Memory B cell (primary cell): ENCODE data around the gene RAPGEF5.
A peak's percentile ranks its signal among the peaks of the same experiment; 100 is the strongest.

Experiments used
- ATAC-seq: fragments of 150-1000 bp; cut with Tn5 transposase; 2 replicates; pipeline ENCODE4 v1.10.0; 2021; ENCODE audit warnings: low read depth, mild to moderate bottlenecking, moderate library complexity
- DNase-seq, 2 donors: peaks; one replicate each; pipeline ENCODE4 v3.0.0; 2022; ENCODE audit warnings: low spot score in 2 of 2
- H3K27ac Mint-ChIP-seq: one replicate; pipeline ENCODE4 v1.8.0; 2022; ENCODE audit warnings: mild to moderate bottlenecking, moderate library complexity, mixed read lengths
- H3K27me3 Mint-ChIP-seq: one replicate; pipeline ENCODE4 v1.8.0; 2022; ENCODE audit warnings: mixed read lengths
- H3K36me3 Mint-ChIP-seq: one replicate; pipeline ENCODE4 v1.8.0; 2022; ENCODE audit warnings: mild to moderate bottlenecking, mixed read lengths
- H3K4me1 Mint-ChIP-seq: one replicate; pipeline ENCODE4 v1.8.0; 2022; ENCODE audit warnings: mixed read lengths
- H3K4me3 Mint-ChIP-seq: one replicate; pipeline ENCODE4 v1.8.0; 2022; ENCODE audit warnings: mild to moderate bottlenecking, moderate library complexity, mixed read lengths
- H3K9me3 Mint-ChIP-seq: one replicate; pipeline ENCODE4 v1.8.0; 2022; ENCODE audit warnings: mixed read lengths

RAPGEF5 gene

DNA sequence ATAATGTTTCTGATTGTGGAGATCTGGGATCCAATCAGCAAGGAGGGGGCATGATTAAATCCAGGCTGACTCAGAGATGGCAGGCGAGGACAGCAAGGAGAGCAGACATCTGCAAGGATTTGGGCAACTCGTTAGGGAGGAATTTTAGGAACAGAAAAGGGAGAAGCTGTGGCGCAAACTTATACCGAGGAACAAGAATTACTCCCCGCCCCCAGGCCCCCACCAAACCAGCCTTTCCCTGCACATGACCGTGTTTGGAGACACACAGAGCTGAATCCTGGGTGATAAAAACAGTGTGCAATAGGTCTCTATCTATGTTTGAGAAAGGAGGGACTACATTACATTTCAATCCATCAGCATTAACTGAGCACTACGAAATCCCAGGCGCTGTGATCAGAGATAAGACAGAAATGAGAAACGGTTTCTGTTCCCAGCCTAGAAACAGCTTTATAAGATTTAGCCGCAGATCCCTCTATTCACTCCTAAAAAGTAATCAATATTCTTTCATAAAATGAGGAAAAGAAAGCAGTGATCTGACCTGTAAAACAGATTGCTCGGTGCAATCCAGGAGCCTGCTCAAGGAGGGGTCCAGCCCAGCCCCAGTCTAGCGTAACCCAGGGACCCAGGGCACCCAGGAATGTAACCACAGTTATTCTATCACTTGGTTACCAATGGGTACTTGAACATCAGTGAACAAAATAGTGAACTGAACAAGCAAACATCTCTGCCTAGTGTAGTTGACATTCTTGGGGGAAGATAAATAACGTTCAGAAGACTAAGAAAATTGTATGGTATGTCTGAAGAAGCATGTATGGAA, 37.2 kb upstream of the RAPGEF5 start:
- H3K27ac Mint-ChIP-seq, result no peak overlapping the region
- no peaks in the 10 kb centered on the region for H3K36me3 Mint-ChIP-seq
- DNase-seq (no peak), ATAC-seq (no peak)
- no peaks in the 10 kb centered on the region for H3K4me1 Mint-ChIP-seq
- no peaks in the 10 kb centered on the region for H3K9me3 Mint-ChIP-seq
- peaks cover 8% of the 10 kb centered on the region for H3K27me3 Mint-ChIP-seq
- no peak overlapping the region for H3K4me3 Mint-ChIP-seq

DNA sequence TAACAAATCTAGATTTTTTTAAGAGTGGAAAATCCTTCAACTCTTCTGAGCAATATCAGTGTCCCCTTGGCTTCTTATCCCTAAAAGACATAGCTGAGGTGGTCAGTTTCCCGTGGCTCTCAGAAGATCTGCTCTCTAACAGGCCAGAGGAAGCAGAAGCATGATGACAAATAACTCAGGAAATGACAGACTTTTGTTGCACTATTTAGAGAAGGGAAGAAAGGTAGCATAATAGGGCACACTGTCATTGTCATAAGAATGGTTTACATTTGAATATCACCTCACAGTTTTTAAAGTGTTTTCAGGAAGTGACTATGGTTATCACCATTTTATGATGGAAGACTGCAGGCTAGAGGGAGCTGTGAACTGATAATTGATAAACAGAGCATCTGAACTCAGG, 33.6 kb upstream of the RAPGEF5 start:
- Mint-ChIP-seq H3K4me3 (no peak overlapping the region), H3K9me3 (no peaks in the 10 kb centered on the region), H3K4me1 (peaks cover 2% of the 10 kb centered on the region), H3K27ac (no peak overlapping the region), H3K36me3 (peaks cover 4% of the 10 kb centered on the region), H3K27me3 (peaks cover 13% of the 10 kb centered on the region)
- ATAC-seq (no peak), DNase-seq (no peak)

DNA sequence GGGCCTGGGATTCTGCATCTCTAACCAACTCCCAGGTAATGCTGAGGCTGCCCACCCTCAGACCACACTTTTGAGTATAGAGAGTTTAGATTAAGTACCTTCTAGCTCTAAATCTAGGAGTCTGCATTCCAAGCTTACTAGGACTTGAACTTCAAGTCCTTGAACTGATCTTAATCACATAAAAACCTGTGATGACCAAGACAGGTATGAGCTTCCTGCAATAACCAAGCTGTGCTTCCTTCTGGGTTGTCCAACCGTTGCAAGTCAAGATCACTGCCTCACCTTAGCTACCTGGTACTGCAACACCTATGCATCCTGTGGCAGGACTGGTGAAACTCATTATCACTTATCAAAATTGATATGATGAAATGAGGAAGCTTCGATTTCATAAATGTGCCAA, 32.9 kb upstream of the RAPGEF5 start:
- peaks cover 2% of the 10 kb centered on the region for H3K4me1 Mint-ChIP-seq
- H3K27ac Mint-ChIP-seq, result no peak overlapping the region
- no peak for DNase-seq
- H3K9me3 Mint-ChIP-seq, result no peaks in the 10 kb centered on the region
- no peak for ATAC-seq
- H3K36me3 Mint-ChIP-seq, result peaks cover 4% of the 10 kb centered on the region
- no peak overlapping the region for H3K4me3 Mint-ChIP-seq
- H3K27me3 Mint-ChIP-seq, result peaks cover 16% of the 10 kb centered on the region

DNA sequence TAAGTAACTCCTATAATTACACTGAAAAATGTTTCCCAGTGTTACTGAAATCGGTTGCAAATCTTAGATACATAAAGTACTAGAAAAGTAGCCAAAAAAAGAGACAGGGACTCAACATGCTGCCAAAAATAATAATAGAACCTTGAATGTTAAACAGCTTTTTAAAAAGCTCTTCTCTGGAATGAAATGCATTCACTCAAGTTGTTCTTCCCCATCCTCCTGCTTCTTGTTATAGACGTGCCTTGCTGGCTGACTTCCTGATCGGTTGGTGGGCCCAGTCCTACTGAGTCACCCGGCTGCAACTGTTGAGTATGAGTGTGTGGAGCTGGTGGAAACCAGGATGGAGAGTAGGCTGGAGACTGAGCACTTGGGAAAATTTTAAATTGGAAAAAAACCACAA, 30.6 kb upstream of the RAPGEF5 start:
- no peak overlapping the region for H3K27ac Mint-ChIP-seq
- H3K36me3 Mint-ChIP-seq, result peaks cover 4% of the 10 kb centered on the region
- no peak overlapping the region for H3K4me3 Mint-ChIP-seq
- DNase-seq (no peak), ATAC-seq (no peak)
- H3K9me3 Mint-ChIP-seq, result no peaks in the 10 kb centered on the region
- H3K27me3 Mint-ChIP-seq, result peaks cover 12% of the 10 kb centered on the region
- peaks cover 2% of the 10 kb centered on the region for H3K4me1 Mint-ChIP-seq

DNA sequence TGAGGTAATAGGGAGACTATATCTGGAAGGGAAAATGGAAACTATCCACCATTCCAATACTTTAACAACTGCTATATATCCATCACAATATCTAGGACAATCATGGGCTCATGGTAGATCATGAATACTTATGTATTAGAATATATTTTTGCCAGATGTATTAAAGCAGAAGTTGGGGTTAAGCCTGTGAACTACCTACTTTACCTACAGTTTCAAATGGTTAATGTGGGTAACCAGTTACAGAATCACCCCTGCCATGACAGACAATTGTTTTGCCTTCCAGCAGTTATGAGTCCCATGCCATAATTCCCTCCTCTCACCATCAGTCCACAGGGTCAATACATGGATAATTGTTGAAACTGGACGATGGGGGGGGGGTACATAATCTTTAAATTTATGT, 29.9 kb upstream of the RAPGEF5 start:
- no peak overlapping the region for H3K4me3 Mint-ChIP-seq
- H3K9me3 Mint-ChIP-seq, result no peaks in the 10 kb centered on the region
- H3K4me1 Mint-ChIP-seq, result peaks cover 2% of the 10 kb centered on the region
- peaks cover 12% of the 10 kb centered on the region for H3K27me3 Mint-ChIP-seq
- no peak for DNase-seq
- H3K36me3 Mint-ChIP-seq, result peaks cover 4% of the 10 kb centered on the region
- ATAC-seq, result peak; percentile 65
- no peak overlapping the region for H3K27ac Mint-ChIP-seq

DNA sequence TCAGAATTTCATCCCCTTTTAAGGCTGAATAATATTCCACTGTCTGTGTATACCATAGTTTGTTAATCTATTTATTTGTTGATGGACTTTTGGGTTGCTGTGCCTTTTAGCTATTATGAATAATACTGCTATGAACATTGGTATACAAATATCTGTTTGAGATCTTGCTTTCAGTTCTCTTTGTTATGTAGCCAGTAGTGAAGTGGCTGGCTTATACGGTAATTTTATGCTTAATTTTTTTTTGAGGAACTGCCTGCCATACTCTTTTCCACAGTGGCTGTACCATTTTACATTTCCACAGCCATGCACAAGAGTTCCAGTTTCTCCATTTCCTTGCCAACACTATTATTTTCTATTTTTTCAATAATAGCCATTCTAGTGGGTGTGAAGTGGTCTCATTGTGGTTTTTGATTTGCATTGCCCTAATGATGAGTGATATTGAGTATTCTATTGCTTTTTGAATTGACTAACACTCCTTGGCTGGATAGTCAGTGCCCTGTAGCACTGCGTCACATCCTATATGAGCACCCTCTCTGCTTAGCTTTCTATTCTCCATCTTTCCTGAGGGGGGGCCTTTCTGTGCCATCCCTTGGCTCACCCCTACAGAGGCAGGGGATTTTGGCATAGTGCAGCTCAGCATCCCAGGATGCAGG, 29.4 kb upstream of the RAPGEF5 start:
- Mint-ChIP-seq H3K4me3 (no peak overlapping the region), H3K9me3 (no peaks in the 10 kb centered on the region), H3K4me1 (peaks cover 2% of the 10 kb centered on the region), H3K36me3 (peaks cover 4% of the 10 kb centered on the region), H3K27me3 (peaks cover 12% of the 10 kb centered on the region), H3K27ac (no peak overlapping the region)
- ATAC-seq, result no peak
- no peak for DNase-seq

DNA sequence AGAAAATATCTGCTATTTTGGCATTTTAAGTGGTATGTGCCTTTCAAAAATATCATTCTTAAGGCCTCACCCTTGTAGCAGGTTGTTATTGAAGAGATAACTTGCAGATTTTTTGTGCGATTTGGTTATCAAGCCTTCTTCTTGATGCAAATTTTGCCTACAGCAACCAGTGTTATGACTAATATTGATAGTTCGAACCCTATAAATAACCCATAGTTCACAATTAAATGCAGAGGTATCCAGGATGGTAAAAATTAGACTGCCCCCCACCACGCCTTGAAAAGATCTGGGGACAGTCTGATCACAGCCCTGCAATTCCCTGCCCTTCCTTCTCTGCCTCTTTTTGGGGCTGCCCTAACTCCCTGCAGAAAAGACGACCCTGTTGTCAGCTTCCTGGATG, 28.4 kb upstream of the RAPGEF5 start:
- no peaks in the 10 kb centered on the region for H3K9me3 Mint-ChIP-seq
- DNase-seq (no peak), ATAC-seq (no peak)
- H3K27ac Mint-ChIP-seq, result no peak overlapping the region
- peaks cover 2% of the 10 kb centered on the region for H3K4me1 Mint-ChIP-seq
- H3K27me3 Mint-ChIP-seq, result peaks cover 12% of the 10 kb centered on the region
- H3K4me3 Mint-ChIP-seq, result no peak overlapping the region
- peaks cover 4% of the 10 kb centered on the region for H3K36me3 Mint-ChIP-seq

DNA sequence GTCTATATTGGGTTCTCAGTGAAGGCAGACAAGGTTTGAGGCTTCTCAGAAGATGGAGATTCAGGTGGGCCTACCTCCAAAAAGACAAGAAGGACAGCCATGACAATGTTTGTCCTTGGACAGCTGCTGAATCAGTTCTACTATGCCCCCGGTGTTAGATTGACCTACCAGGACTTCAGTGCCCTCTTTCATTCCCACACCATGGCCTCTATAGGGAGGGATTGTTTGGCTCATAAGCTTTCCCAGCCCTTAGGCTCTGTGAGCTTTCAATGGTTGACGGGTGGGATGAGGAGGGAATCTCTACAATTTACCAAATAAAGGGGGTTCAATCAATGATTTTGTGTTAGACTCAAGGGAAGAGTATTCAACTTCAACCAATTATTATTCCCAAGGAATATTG, 23.4 kb upstream of the RAPGEF5 start:
- Mint-ChIP-seq H3K27ac (no peak overlapping the region), H3K9me3 (no peaks in the 10 kb centered on the region), H3K4me3 (no peak overlapping the region), H3K27me3 (peaks cover 10% of the 10 kb centered on the region), H3K4me1 (peaks cover 2% of the 10 kb centered on the region), H3K36me3 (peaks cover 2% of the 10 kb centered on the region)
- ATAC-seq (no peak), DNase-seq (no peak)

DNA sequence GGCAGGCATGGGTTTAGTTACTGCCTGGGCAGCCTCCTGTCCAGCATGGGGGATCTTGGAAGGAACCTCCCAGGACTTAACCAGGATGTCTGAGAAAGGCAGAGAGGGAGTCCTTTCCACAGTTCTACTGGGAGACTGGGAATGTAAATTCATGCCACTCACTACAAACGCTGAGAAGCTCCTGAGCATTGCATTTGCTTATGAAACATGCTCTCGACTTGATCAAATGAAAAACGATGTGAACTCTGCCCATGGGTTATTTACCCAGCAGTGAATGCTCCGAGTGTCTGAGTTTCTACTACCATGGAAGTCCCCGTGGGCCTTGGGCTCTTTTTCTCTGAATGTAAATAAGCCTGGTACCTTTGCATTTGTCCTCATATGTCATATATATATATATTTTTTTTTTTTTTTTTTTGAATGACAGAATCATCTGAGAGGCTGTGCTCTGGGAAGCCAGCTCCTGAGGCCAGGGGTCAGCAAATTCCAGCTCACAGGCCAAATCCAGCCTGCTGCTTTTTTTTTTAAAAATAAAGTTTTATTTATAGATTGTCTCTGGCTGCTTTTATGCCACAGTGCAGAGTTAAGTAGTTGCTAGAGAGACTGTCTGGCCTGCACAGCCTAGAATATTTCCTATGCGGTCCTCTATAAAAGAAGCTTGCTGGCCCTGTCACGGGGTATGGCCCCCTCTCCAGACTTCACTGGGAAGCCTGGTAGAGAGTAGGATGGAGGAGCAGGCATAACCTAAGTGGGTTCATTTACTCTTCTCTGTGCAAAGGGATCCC, 21.4 kb upstream of the RAPGEF5 start:
- ATAC-seq (no peak), DNase-seq (no peak)
- Mint-ChIP-seq H3K4me1 (peaks cover 2% of the 10 kb centered on the region), H3K27ac (no peak overlapping the region), H3K36me3 (peaks cover 2% of the 10 kb centered on the region), H3K9me3 (no peaks in the 10 kb centered on the region), H3K4me3 (no peak overlapping the region), H3K27me3 (peaks cover 8% of the 10 kb centered on the region)

DNA sequence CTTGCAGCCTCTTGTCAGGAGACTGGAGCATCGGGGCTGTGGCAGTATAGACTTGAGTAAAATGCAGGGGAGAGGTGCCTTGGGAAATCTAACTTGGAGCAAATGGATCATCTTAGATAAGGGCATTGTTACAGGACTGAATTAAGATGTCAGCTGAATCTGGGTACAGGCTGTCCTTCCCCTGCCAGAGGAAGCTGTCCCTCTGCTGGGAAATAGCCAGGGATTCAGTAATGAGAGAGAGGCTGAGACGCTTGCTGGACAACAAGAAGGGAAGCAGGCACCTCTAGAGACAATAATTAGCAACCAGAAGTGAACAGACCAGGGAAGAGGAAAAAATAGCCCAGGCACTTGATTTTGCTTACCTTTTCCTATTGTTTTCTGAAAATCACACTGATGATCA, 20.7 kb upstream of the RAPGEF5 start:
- ATAC-seq (no peak), DNase-seq (no peak)
- peaks cover 2% of the 10 kb centered on the region for H3K36me3 Mint-ChIP-seq
- peaks cover 2% of the 10 kb centered on the region for H3K4me1 Mint-ChIP-seq
- H3K9me3 Mint-ChIP-seq, result no peaks in the 10 kb centered on the region
- H3K27ac Mint-ChIP-seq, result no peak overlapping the region
- no peak overlapping the region for H3K4me3 Mint-ChIP-seq
- peaks cover 8% of the 10 kb centered on the region for H3K27me3 Mint-ChIP-seq

DNA sequence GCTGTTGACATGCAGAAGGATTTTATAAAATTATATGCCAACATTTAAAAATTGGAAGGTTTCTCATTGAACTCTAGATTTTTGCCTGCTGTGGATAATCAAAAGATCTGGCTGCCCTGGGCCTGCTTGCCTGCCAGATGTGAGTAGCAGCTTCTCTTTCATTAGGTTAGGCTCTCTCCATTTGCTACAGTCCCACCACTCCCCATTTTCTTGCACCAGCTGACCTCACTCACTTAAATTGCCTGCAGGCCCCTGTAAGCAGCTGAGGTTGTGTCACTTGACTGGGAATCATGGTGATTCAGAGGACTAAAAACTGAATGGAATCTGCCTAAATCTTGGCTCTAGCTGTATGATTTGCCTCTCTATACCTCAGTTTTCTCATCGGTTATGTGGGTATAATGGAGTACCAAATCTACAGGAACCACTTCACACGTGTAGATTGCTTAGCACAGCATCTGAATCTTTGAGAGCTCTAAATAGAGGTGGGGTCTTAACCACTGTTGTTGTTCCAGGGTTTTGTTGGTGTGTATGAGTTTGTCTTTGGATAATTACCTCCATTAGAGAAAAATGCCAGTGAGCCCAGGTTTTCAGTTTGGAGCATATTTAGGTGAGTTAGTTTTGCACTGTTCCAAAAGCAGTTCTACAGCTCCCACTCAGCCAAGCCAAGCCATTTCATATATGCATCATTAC, 18.6 kb upstream of the RAPGEF5 start:
- Mint-ChIP-seq H3K27ac (no peak overlapping the region), H3K4me1 (peaks cover 2% of the 10 kb centered on the region), H3K9me3 (no peaks in the 10 kb centered on the region), H3K27me3 (peaks cover 11% of the 10 kb centered on the region), H3K36me3 (peaks cover 2% of the 10 kb centered on the region), H3K4me3 (no peak overlapping the region)
- ATAC-seq (no peak), DNase-seq (no peak)

DNA sequence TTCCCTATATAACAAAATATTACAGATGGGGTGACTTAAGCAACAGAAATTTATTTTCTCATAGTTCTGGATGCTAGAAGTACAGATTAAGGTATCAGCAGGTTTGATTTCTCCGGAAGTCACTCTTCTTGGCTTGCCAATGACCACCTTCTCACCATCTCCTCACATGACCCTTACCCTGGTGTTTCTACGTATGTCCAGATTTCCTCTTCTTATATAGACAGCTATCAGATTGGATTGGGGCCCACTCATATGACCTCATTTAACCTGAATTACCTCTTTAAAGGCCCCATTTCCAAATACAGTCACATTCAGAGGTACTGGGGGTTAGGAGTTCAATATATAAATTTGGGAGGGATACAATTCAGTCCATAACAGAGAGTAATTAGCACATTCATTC, 17.0 kb upstream of the RAPGEF5 start:
- H3K9me3 Mint-ChIP-seq, result no peaks in the 10 kb centered on the region
- ATAC-seq (no peak), DNase-seq (no peak)
- H3K27me3 Mint-ChIP-seq, result peaks cover 6% of the 10 kb centered on the region
- peaks cover 2% of the 10 kb centered on the region for H3K4me1 Mint-ChIP-seq
- H3K4me3 Mint-ChIP-seq, result no peak overlapping the region
- no peaks in the 10 kb centered on the region for H3K36me3 Mint-ChIP-seq
- no peak overlapping the region for H3K27ac Mint-ChIP-seq

DNA sequence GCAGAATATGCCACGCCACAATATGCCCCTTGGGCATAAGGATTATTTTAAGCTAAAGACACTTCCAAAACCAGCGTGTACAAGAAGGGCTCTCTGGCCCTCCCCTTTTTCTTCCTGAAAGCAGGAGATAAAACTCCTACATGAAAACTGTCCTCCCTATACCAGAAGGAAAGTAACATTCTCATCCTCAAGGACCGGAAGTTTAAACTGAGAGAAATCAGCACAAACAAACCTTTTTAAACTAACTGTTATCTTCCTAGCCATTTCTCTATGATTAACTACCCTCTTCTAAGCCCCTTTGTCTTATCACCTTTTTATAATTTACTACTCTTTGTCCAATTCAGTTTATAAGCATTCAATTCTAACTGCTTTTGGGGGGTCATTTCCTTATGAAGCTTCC, 16.4 kb upstream of the RAPGEF5 start:
- Mint-ChIP-seq H3K27me3 (peaks cover 6% of the 10 kb centered on the region), H3K9me3 (no peaks in the 10 kb centered on the region), H3K27ac (no peak overlapping the region), H3K4me1 (peaks cover 2% of the 10 kb centered on the region), H3K4me3 (no peak overlapping the region), H3K36me3 (no peaks in the 10 kb centered on the region)
- ATAC-seq, result no peak
- DNase-seq, result no peak

DNA sequence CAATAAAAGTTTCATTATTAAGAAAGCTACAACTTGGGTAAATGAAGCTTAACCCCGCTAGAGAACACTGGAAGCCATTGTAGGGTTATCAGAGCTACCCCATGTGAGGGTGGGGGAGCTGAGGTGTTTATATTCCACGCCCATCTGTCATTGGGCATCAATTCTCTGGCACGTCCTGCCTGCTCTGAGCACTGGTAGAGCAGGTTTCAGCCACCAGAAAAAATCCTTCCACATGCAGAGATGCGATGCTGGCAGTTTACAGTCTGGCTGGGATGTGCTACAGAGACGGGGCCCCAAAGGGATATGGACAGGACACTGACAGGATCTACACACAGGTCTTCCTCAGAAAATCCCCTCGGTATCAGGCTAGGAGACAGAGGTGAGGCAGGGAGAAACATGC, 15.9 kb upstream of the RAPGEF5 start:
- H3K36me3 Mint-ChIP-seq, result no peaks in the 10 kb centered on the region
- ATAC-seq (no peak), DNase-seq (no peak)
- peaks cover 6% of the 10 kb centered on the region for H3K27me3 Mint-ChIP-seq
- H3K27ac Mint-ChIP-seq, result no peak overlapping the region
- H3K4me1 Mint-ChIP-seq, result peaks cover 2% of the 10 kb centered on the region
- H3K9me3 Mint-ChIP-seq, result no peaks in the 10 kb centered on the region
- H3K4me3 Mint-ChIP-seq, result no peak overlapping the region
